WTC11 (cell line): ENCODE results near the gene C12orf43. TPM values are rescaled to one million over a fixed set of nuclear protein-coding genes. Genes with fewer than 3 reads are reported as not detected.

Source experiments
- ATAC-seq: fragments of 200-7000 bp; cut with Tn5 transposase; 2 replicates; pipeline ENCODE4 v1.10.0; 2021; ENCODE audit warnings: mild to moderate bottlenecking, moderate library complexity
- CTCF ChIA-PET: fragments of 300-600 bp; sonication (Branson Sonifier 250); formaldehyde crosslinking; loops from one replicate; lab custom pipeline; 2021; ENCODE audit warnings: antibody characterized with exemption; lab: Charles Lee
- POLR2A ChIA-PET: fragments of 350-600 bp; sonication (Branson Sonifier 250); formaldehyde crosslinking; loops from one replicate; lab custom pipeline; 2021; ENCODE audit warnings: antibody characterized with exemption; lab: Charles Lee
- DNase-seq: peaks from one replicate; pipeline ENCODE4 v3.0.0; 2021; ENCODE audit warnings: low spot score
- H3K27ac Mint-ChIP-seq: 2 replicates; pipeline ENCODE4 v1.8.0; 2021; ENCODE audit warnings: mixed read lengths
- H3K27me3 Mint-ChIP-seq: 2 replicates; pipeline ENCODE4 v1.8.0; 2021; ENCODE audit warnings: low read depth, mild to moderate bottlenecking, moderate library complexity, mixed read lengths
- H3K36me3 Mint-ChIP-seq: 2 replicates; pipeline ENCODE4 v1.8.0; 2021; ENCODE audit warnings: mixed read lengths
- H3K4me1 Mint-ChIP-seq: 2 replicates; pipeline ENCODE4 v1.8.0; 2022; ENCODE audit warnings: mixed read lengths
- H3K4me3 Mint-ChIP-seq: 2 replicates; pipeline ENCODE4 v1.8.0; 2021; ENCODE audit warnings: mild to moderate bottlenecking, moderate library complexity, mixed read lengths
- H3K9me3 Mint-ChIP-seq: 2 replicates; pipeline ENCODE4 v1.8.0; 2021; ENCODE audit warnings: mixed read lengths
- AFF4 ChIP-seq: sonication (generic); formaldehyde crosslinking; IDR thresholded peaks from 2 replicates; pipeline ENCODE4 v1.8.1; 2023; ENCODE audit warnings: mild to moderate bottlenecking, missing genetic modification reagents, borderline replicate concordance
- AR ChIP-seq: fragments of 250-450 bp; sonication (Bioruptor Pico); IDR thresholded peaks from 2 replicates; pipeline ENCODE4 v1.9.0; 2021; ENCODE audit warnings: mild to moderate bottlenecking
- ATF2 ChIP-seq: sonication (generic); formaldehyde crosslinking; IDR thresholded peaks from 2 replicates; pipeline ENCODE4 v1.8.1; 2022; ENCODE audit warnings: low read depth, missing genetic modification reagents, borderline replicate concordance
- ESRRA ChIP-seq: sonication (generic); formaldehyde crosslinking; IDR thresholded peaks from 2 replicates; pipeline ENCODE4 v1.8.1; 2022; ENCODE audit warnings: mild to moderate bottlenecking, missing genetic modification reagents, borderline replicate concordance
- HMGA2 ChIP-seq: fragments of 250-450 bp; sonication (Bioruptor Pico); IDR thresholded peaks from 2 replicates; pipeline ENCODE4 v1.4.0; 2021; ENCODE audit warnings: mild to moderate bottlenecking, moderate library complexity
- KAT7 ChIP-seq: sonication (generic); formaldehyde crosslinking; IDR thresholded peaks from 2 replicates; pipeline ENCODE4 v1.8.1; 2023; ENCODE audit warnings: missing genetic modification reagents, mild to moderate bottlenecking, borderline replicate concordance
- MYBL2 ChIP-seq: sonication (generic); formaldehyde crosslinking; IDR thresholded peaks from 2 replicates; pipeline ENCODE4 v1.8.1; 2023; ENCODE audit warnings: mild to moderate bottlenecking, moderate library complexity, missing genetic modification reagents
- NR1H2 ChIP-seq: sonication (generic); formaldehyde crosslinking; IDR thresholded peaks from 2 replicates; pipeline ENCODE4 v1.9.0; 2021; ENCODE audit warnings: mild to moderate bottlenecking, moderate library complexity, missing genetic modification reagents
- RELA ChIP-seq: sonication (generic); formaldehyde crosslinking; IDR thresholded peaks from 2 replicates; pipeline ENCODE4 v1.8.1; 2022; ENCODE audit warnings: missing genetic modification reagents, mild to moderate bottlenecking, borderline replicate concordance
- TCF7 ChIP-seq: sonication (generic); formaldehyde crosslinking; IDR thresholded peaks from 2 replicates; pipeline ENCODE4 v1.8.0; 2022; ENCODE audit warnings: mild to moderate bottlenecking, low read depth, missing genetic modification reagents, moderate library complexity
- ZBTB21 ChIP-seq: sonication (generic); formaldehyde crosslinking; IDR thresholded peaks from 2 replicates; pipeline ENCODE4 v1.8.1; 2023; ENCODE audit warnings: mild to moderate bottlenecking, missing genetic modification reagents, borderline replicate concordance
- ZNF121 ChIP-seq: sonication (generic); formaldehyde crosslinking; IDR thresholded peaks from 2 replicates; pipeline ENCODE4 v1.8.0; 2023; ENCODE audit warnings: missing genetic modification reagents
- ZNF219 ChIP-seq: sonication (generic); formaldehyde crosslinking; IDR thresholded peaks from 2 replicates; pipeline ENCODE4 v1.8.0; 2023; ENCODE audit warnings: missing genetic modification reagents, mild to moderate bottlenecking, borderline replicate concordance
- ZNF263 ChIP-seq: sonication (generic); formaldehyde crosslinking; IDR thresholded peaks from 2 replicates; pipeline ENCODE4 v1.8.1; 2022; ENCODE audit warnings: low read depth, mild to moderate bottlenecking, moderate library complexity, missing genetic modification reagents
- ZNF671 ChIP-seq: fragments of 250-450 bp; sonication (Bioruptor Pico); IDR thresholded peaks from 2 replicates; pipeline ENCODE4 v1.8.0; 2021; ENCODE audit warnings: mild to moderate bottlenecking
- total RNA-seq: library from RNA; stranded (reverse); gene quantifications from 3 replicates; pipeline ENCODE4 v1.2.3, GENCODE V29; 2021
- TF ChIP-seq, protein P1 (sequence below): sonication (generic); formaldehyde crosslinking; IDR thresholded peaks from 2 replicates; pipeline ENCODE4 v1.8.0; 2022; ENCODE audit warnings: mild to moderate bottlenecking, missing genetic modification reagents
- TF ChIP-seq, protein P2 (sequence below): fragments of 250-450 bp; sonication (Bioruptor Pico); conservative IDR thresholded peaks from 2 replicates; pipeline ENCODE4 v1.9.0; 2021; ENCODE audit warnings: mild to moderate bottlenecking
- TF ChIP-seq, protein P3 (sequence below): sonication (generic); formaldehyde crosslinking; conservative IDR thresholded peaks from 2 replicates; pipeline ENCODE4 v1.8.1; 2022; ENCODE audit warnings: mild to moderate bottlenecking, missing genetic modification reagents

C12orf43 gene
- total RNA-seq, 1 experiment from 2014 or later, result 20.7 TPM

GRCh38 chr12:120988658-120989057 is 27.6 kb downstream of the C12orf43 start:
- H3K27me3 Mint-ChIP-seq, result peaks cover 5% of the 10 kb centered on the region; the same call in 1 of the 2 replicates
- H3K4me3 Mint-ChIP-seq, result no peak overlapping the region
- TF ChIP-seq AFF4, result no peak
- TF ChIP-seq ZNF671 (CRISPR knock-in tag), result no peak
- no peak for TF ChIP-seq KAT7 (CRISPR knock-in tag)
- TF ChIP-seq, protein P1, sequence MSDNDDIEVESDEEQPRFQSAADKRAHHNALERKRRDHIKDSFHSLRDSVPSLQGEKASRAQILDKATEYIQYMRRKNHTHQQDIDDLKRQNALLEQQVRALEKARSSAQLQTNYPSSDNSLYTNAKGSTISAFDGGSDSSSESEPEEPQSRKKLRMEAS, result no peak
- no peak for TF ChIP-seq ESRRA (CRISPR knock-in tag)
- TF ChIP-seq ZNF219 (CRISPR knock-in tag), result no peak
- TF ChIP-seq ATF2 (CRISPR knock-in tag), result no peak
- TF ChIP-seq MYBL2 (CRISPR knock-in tag), result no peak
- H3K9me3 Mint-ChIP-seq, result peaks cover 12% of the 10 kb centered on the region
- DNase-seq (no peak), ATAC-seq (no peak)
- H3K27ac Mint-ChIP-seq, result no peak overlapping the region
- ChIA-PET CTCF (no interaction called here), POLR2A (no interaction called here)
- peaks cover 6% of the 10 kb centered on the region for H3K4me1 Mint-ChIP-seq
- H3K36me3 Mint-ChIP-seq, result no peaks in the 10 kb centered on the region

- peaks cover 6% of the 10 kb centered on the region for H3K4me1 Mint-ChIP-seq
- no peak overlapping the region for H3K27ac Mint-ChIP-seq
- H3K27me3 Mint-ChIP-seq, result peaks cover 5% of the 10 kb centered on the region; the same call in 1 of the 2 replicates
- peaks cover 12% of the 10 kb centered on the region for H3K9me3 Mint-ChIP-seq
- DNase-seq, result no peak
- ATAC-seq, result no peak
- POLR2A ChIA-PET, result no interaction called here
- H3K4me3 Mint-ChIP-seq, result no peak overlapping the region
- CTCF ChIA-PET, result no interaction called here
- no peaks in the 10 kb centered on the region for H3K36me3 Mint-ChIP-seq
- TF ChIP-seq ZNF121, result no peak
- TF ChIP-seq, protein P2, sequence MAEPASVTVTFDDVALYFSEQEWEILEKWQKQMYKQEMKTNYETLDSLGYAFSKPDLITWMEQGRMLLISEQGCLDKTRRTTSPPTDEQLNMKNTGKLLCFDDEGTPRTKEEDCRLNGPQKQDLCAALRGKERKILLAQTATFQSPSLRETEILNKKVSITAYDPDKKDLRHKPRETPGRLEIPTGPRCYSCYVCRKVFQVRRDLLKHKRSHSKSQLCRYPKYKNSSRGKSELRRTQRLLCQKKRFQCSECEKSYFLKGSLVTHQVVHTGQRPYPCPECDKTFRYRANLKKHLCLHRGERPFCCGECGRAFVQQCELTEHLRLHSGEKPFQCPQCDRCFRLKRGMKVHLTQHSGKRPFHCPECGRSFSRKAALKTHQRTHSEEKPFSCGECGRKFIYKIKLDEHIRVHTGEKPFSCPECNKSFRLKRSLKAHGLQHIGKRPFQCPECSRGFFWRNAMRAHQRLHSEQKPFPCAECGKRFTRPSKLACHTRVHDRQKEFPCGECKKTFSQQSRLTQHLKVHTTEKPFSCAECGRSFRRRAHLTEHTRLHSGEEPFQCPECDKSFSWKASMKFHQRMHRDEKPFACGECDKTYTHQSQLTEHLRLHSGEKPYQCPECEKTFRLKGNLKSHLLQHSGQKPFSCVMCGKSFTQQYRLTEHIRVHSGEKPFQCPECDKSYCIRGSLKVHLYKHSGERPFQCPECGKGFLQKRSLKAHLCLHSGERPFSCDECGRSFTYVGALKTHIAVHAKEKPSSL (CRISPR knock-in tag), result no peak
- TF ChIP-seq AR, result no peak
- TF ChIP-seq HMGA2, result no peak
- no peak for TF ChIP-seq ATF2 (CRISPR knock-in tag)
- TF ChIP-seq, protein P3, sequence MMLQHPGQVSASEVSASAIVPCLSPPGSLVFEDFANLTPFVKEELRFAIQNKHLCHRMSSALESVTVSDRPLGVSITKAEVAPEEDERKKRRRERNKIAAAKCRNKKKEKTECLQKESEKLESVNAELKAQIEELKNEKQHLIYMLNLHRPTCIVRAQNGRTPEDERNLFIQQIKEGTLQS (CRISPR knock-in tag), result no peak
- TF ChIP-seq ZNF263 (CRISPR knock-in tag), result no peak
- TF ChIP-seq NR1H2 (CRISPR knock-in tag), result no peak
- no peak for TF ChIP-seq TCF7 (CRISPR knock-in tag)
- no peak for TF ChIP-seq ZBTB21 (CRISPR knock-in tag)
- no peak for TF ChIP-seq RELA
These were observed 28.1 kb downstream of the C12orf43 start for GRCh38 chr12:120988234-120988633.
